Stimulated activated naive CD8-positive, alpha-beta T cell treated with anti-CD3 and anti-CD28 coated beads, Interleukin-15, amount 100 ng/mL, for 72 hours (primary cell): Measurements from ENCODE around the gene PCP2.

Source experiments
- ATAC-seq: fragments of 150-1000 bp; cut with Tn5 transposase; 2 replicates; pipeline ENCODE4 v1.10.0; 2021; ENCODE audit warnings: mild to moderate bottlenecking, moderate library complexity
- DNase-seq, 2 donors: peaks; one replicate each; pipeline ENCODE4 v3.0.0; 2021 to 2022
- H3K27ac Mint-ChIP-seq, 2 donors: one replicate each; pipeline ENCODE4 v1.8.0; 2022; ENCODE audit warnings: mild to moderate bottlenecking in 2 of 2, mixed read lengths in 2 of 2, moderate library complexity in 2 of 2
- H3K27me3 Mint-ChIP-seq: one replicate; pipeline ENCODE4 v1.8.0; 2022; ENCODE audit warnings: mixed read lengths
- H3K4me1 Mint-ChIP-seq: one replicate; pipeline ENCODE4 v1.8.0; 2022; ENCODE audit warnings: mild to moderate bottlenecking, mixed read lengths
- H3K4me3 Mint-ChIP-seq, 2 donors: one replicate each; pipeline ENCODE4 v1.8.0; 2022; ENCODE audit warnings: mild to moderate bottlenecking in 2 of 2, mixed read lengths in 2 of 2, moderate library complexity in 1 of 2
- H3K9me3 Mint-ChIP-seq, 2 donors: one replicate each; pipeline ENCODE4 v1.8.0; 2022; ENCODE audit warnings: mixed read lengths in 2 of 2

Gene PCP2

GRCh38 chr19:7670150-7670783 lies 36.7 kb upstream of the PCP2 start:
- ATAC-seq (peak; percentile 69), DNase-seq (no peak)
- Mint-ChIP-seq H3K9me3 (no peaks in the 10 kb centered on the region), H3K27ac (peak overlapping the region in 1 of 2 donors; percentile 76), H3K4me3 (peak overlapping the region; percentile 83 to 90), H3K4me1 (peaks cover 28% of the 10 kb centered on the region), H3K27me3 (peaks cover 64% of the 10 kb centered on the region)

GRCh38 chr19:7669641-7670040 lies 36.1 kb upstream of the PCP2 start:
- Mint-ChIP-seq H3K27me3 (peaks cover 58% of the 10 kb centered on the region), H3K4me3 (peak overlapping the region in 1 of 2 donors; percentile 90), H3K4me1 (peaks cover 26% of the 10 kb centered on the region), H3K27ac (no peak overlapping the region), H3K9me3 (no peaks in the 10 kb centered on the region)
- DNase-seq (no peak), ATAC-seq (no peak)

GRCh38 chr19:7668842-7669241 lies 35.3 kb upstream of the PCP2 start, which contains the start of gene RETN:
Gene RETN, plus strand, starts transcription at chr19:7669049. Its CDS starts 278 bp downstream, at chr19:7669327.
- Mint-ChIP-seq H3K4me3 (peak within 1 kb of the TSS; percentile 19 to 90), H3K27me3 (peaks cover 50% of the 10 kb centered on the region), H3K4me1 (peaks cover 18% of the 10 kb centered on the region), H3K9me3 (no peaks in the 10 kb centered on the region), H3K27ac (no peak within 1 kb of the TSS)
- ATAC-seq (peak; percentile 66), DNase-seq (no peak)

GRCh38 chr19:7665076-7665475 lies 31.6 kb upstream of the PCP2 start:
- ATAC-seq (no peak), DNase-seq (no peak)
- Mint-ChIP-seq H3K4me3 (no peak overlapping the region), H3K27ac (no peak overlapping the region), H3K9me3 (no peaks in the 10 kb centered on the region), H3K4me1 (peaks cover 11% of the 10 kb centered on the region), H3K27me3 (peaks cover 25% of the 10 kb centered on the region)

GRCh38 chr19:7663706-7664105 lies 30.2 kb upstream of the PCP2 start:
- H3K27me3 Mint-ChIP-seq: peaks cover 12% of the 10 kb centered on the region
- DNase-seq (no peak), ATAC-seq (no peak)
- H3K27ac Mint-ChIP-seq: no peak overlapping the region
- H3K9me3 Mint-ChIP-seq: no peaks in the 10 kb centered on the region
- H3K4me3 Mint-ChIP-seq: no peak overlapping the region
- no peaks in the 10 kb centered on the region for H3K4me1 Mint-ChIP-seq

- DNase-seq: no peak
- Mint-ChIP-seq H3K27ac (peak overlapping the region in 1 of 2 donors; percentile 71), H3K9me3 (no peaks in the 10 kb centered on the region), H3K27me3 (peaks cover 10% of the 10 kb centered on the region), H3K4me3 (no peak overlapping the region), H3K4me1 (peaks cover 9% of the 10 kb centered on the region)
- ATAC-seq: no peak
Measured at GRCh38 chr19:7662657-7663056, 29.1 kb upstream of the PCP2 start.

- DNase-seq (no peak), ATAC-seq (no peak)
- H3K9me3 Mint-ChIP-seq: no peaks in the 10 kb centered on the region
- H3K4me1 Mint-ChIP-seq: peaks cover 16% of the 10 kb centered on the region
- H3K27me3 Mint-ChIP-seq: peaks cover 7% of the 10 kb centered on the region
- H3K27ac Mint-ChIP-seq: peak overlapping the region in 1 of 2 donors; percentile 63
- H3K4me3 Mint-ChIP-seq: no peak overlapping the region
Measured at GRCh38 chr19:7661744-7662538, 28.4 kb upstream of the PCP2 start.

GRCh38 chr19:7658219-7658686 lies 24.7 kb upstream of the PCP2 start:
- DNase-seq (peak; percentile 61 to 76), ATAC-seq (peak; percentile 87)
- Mint-ChIP-seq H3K4me3 (peak overlapping the region; percentile 77 to 80), H3K27ac (peak overlapping the region; percentile 82 to 91), H3K4me1 (peaks cover 34% of the 10 kb centered on the region), H3K27me3 (no peaks in the 10 kb centered on the region), H3K9me3 (no peaks in the 10 kb centered on the region)

GRCh38 chr19:7657131-7657751 lies 23.7 kb upstream of the PCP2 start:
- H3K27me3 Mint-ChIP-seq: no peaks in the 10 kb centered on the region
- H3K27ac Mint-ChIP-seq: peak overlapping the region; percentile 82 to 91
- H3K4me1 Mint-ChIP-seq: peaks cover 44% of the 10 kb centered on the region
- H3K4me3 Mint-ChIP-seq: peak overlapping the region; percentile 77 to 80
- peak; percentile 64 to 80 for DNase-seq
- no peaks in the 10 kb centered on the region for H3K9me3 Mint-ChIP-seq
- ATAC-seq: peak; percentile 88

GRCh38 chr19:7655581-7655980 lies 22.1 kb upstream of the PCP2 start:
- H3K27ac Mint-ChIP-seq: peak overlapping the region in 1 of 2 donors; percentile 64
- no peaks in the 10 kb centered on the region for H3K9me3 Mint-ChIP-seq
- no peak for DNase-seq
- H3K27me3 Mint-ChIP-seq: no peaks in the 10 kb centered on the region
- ATAC-seq: no peak
- peaks cover 48% of the 10 kb centered on the region for H3K4me1 Mint-ChIP-seq
- peak overlapping the region in 1 of 2 donors; percentile 12 for H3K4me3 Mint-ChIP-seq

- H3K4me3 Mint-ChIP-seq: no peak overlapping the region
- H3K27ac Mint-ChIP-seq: peak overlapping the region in 1 of 2 donors; percentile 31
- no peaks in the 10 kb centered on the region for H3K27me3 Mint-ChIP-seq
- peaks cover 48% of the 10 kb centered on the region for H3K4me1 Mint-ChIP-seq
- H3K9me3 Mint-ChIP-seq: no peaks in the 10 kb centered on the region
- DNase-seq (no peak), ATAC-seq (no peak)
Measured at GRCh38 chr19:7654401-7654800, 20.9 kb upstream of the PCP2 start.

GRCh38 chr19:7652061-7652641 lies 18.6 kb upstream of the PCP2 start:
- Mint-ChIP-seq H3K27me3 (no peaks in the 10 kb centered on the region), H3K4me3 (peak overlapping the region; percentile 81 to 82), H3K4me1 (peaks cover 34% of the 10 kb centered on the region), H3K27ac (peak overlapping the region; percentile 95 to 97), H3K9me3 (no peaks in the 10 kb centered on the region)
- DNase-seq (peak; percentile 83 to 87), ATAC-seq (peak; percentile 92)

GRCh38 chr19:7650148-7650547 lies 16.6 kb upstream of the PCP2 start:
- DNase-seq (no peak), ATAC-seq (no peak)
- Mint-ChIP-seq H3K4me1 (peaks cover 15% of the 10 kb centered on the region), H3K27me3 (no peaks in the 10 kb centered on the region), H3K27ac (no peak overlapping the region), H3K4me3 (no peak overlapping the region), H3K9me3 (no peaks in the 10 kb centered on the region)

GRCh38 chr19:7648265-7649014 lies 14.9 kb upstream of the PCP2 start:
- Mint-ChIP-seq H3K27me3 (no peaks in the 10 kb centered on the region), H3K27ac (no peak overlapping the region), H3K9me3 (no peaks in the 10 kb centered on the region), H3K4me3 (no peak overlapping the region), H3K4me1 (peaks cover 15% of the 10 kb centered on the region)
- DNase-seq (no peak), ATAC-seq (no peak)

GRCh38 chr19:7647156-7647555 lies 13.6 kb upstream of the PCP2 start:
- ATAC-seq (no peak), DNase-seq (no peak)
- Mint-ChIP-seq H3K9me3 (no peaks in the 10 kb centered on the region), H3K27me3 (no peaks in the 10 kb centered on the region), H3K4me1 (peaks cover 8% of the 10 kb centered on the region), H3K4me3 (no peak overlapping the region), H3K27ac (no peak overlapping the region)
